Heart right ventricle (tissue), 16 donors: ENCODE measurements around the gene PAFAH1B1. TPM values are rescaled to one million over a fixed set of nuclear protein-coding genes. Genes with fewer than 3 reads are reported as not detected.

Experiments used
- ATAC-seq, 8 donors: fragments of 200-7000 bp; cut with Tn5 transposase; one replicate each; pipeline ENCODE4 v1.9.1; 2020; ENCODE audit warnings: mild to moderate bottlenecking in 8 of 8, moderate library complexity in 8 of 8, moderate number of reproducible peaks in 1 of 8
- DNase-seq, 2 donors: peaks; one replicate each; pipeline ENCODE4 v3.0.0-alpha.2; 2020
- H3K27ac ChIP-seq, 10 donors: fragments of 200-600 bp; sonication (generic) in 2 of 10; one replicate each; pipeline versions ENCODE4 v1.5.0 to v1.8.0; 2020 to 2022; ENCODE audit warnings: mild to moderate bottlenecking in 3 of 10
- H3K27me3 ChIP-seq, 7 donors: fragments of 200-600 bp; one replicate each; pipeline ENCODE4 v1.8.0; 2021 to 2022; ENCODE audit warnings: mild to moderate bottlenecking in 2 of 7
- H3K36me3 ChIP-seq, 9 donors: fragments of 200-600 bp; sonication (generic) in 1 of 9; one replicate each; pipeline versions ENCODE4 v1.5.0 to v1.8.0; 2020 to 2022; ENCODE audit warnings: mild to moderate bottlenecking in 2 of 9
- H3K4me1 ChIP-seq, 9 donors: fragments of 200-600 bp; sonication (generic) in 1 of 9; one replicate each; pipeline versions ENCODE4 v1.5.0 to v1.8.0; 2020 to 2022; ENCODE audit warnings: mild to moderate bottlenecking in 4 of 9
- H3K4me3 ChIP-seq, 10 donors: fragments of 200-600 bp; sonication (generic) in 2 of 10; one replicate each; pipeline versions ENCODE4 v1.5.0 to v1.8.0; 2020 to 2022; ENCODE audit warnings: mild to moderate bottlenecking in 7 of 10, moderate library complexity in 2 of 10
- H3K9me3 ChIP-seq, 11 donors: fragments of 200-600 bp in 10 of 11; sonication (generic) in 2 of 11; one replicate each; pipeline versions ENCODE4 v1.5.0 to v1.8.0; 2013 to 2022; ENCODE audit warnings: mild to moderate bottlenecking in 2 of 11, control low read depth in 1 of 11, moderate library complexity in 1 of 11
- WGBS, 2 donors: extraction: QIAGEN DNeasy Blood & Tissue Kit; methylation state at CpG; one replicate each; pipeline ENCODE4 v1.1.7; 2013; ENCODE audit warnings: inconsistent platforms in 1 of 2; 5-methylcytosine and 5-hydroxymethylcytosine counted together
- intact Hi-C, 10 donors: fragments of 100-400 bp; cut with DNase I; formaldehyde crosslinking; loops; one replicate each; pipeline versions ENCODE4 v1.11.1 to v1.14.2; 2022
- polyA plus RNA-seq, 2 donors: library from polyadenylated mRNA; stranded (reverse); fragments of 200-250 nt; gene quantifications; one replicate each; pipeline ENCODE4 v1.2.3, GENCODE V29; 2013
- total RNA-seq, 10 donors: library from RNA; stranded (reverse); fragmentation: NEBNext Ultra II Directional in 3 of 10; extraction: Animal tissue kit (Norgen Biotek cat#: 25700) in 3 of 10; gene quantifications; one replicate each; pipeline versions ENCODE4 v1.2.1 to v1.2.4, GENCODE V29; 2021 to 2023
- TF ChIP-seq, protein P1 (sequence below), 9 donors: fragments of 200-600 bp; sonication (generic) in 2 of 9; IDR thresholded peaks; one replicate each; pipeline versions ENCODE4 v1.5.0 to v1.8.0; 2021 to 2022; ENCODE audit warnings: antibody characterized with exemption in 9 of 9, mild to moderate bottlenecking in 5 of 9, moderate library complexity in 1 of 9
- donor health status: Arrhythmogenic right ventricular cardiomyopathy.
- donor health status: ischemic (EF 13 %, LVEDD 7.1; RV severe dilation, severe dysfunction).
- donor health status: healthy with polysubstance abuse.
- donor health status: DM: no; HTN: yes; CAD: no.
- donor health status: DM: no; HTN: no; CAD: no.
- donor health status: ischemic (EF 25% LVEDD 6.9; RV normal size, moderate dysfunction).
- donor health status: ischemic (EF 25% LVEDD 5.7; RV mildly dilated, moderate dysfunction).
- donor health status: healthy.
- donor health status: DM: yes; HTN: yes; CAD: no.
- donor health status: Ischemic cardiomyopathy.
- donor health status: ischemic (EF 35%, LVEDD 5.7; RV mildly dilated, moderate dysfunction).
- donor health status: nonischemic (EF 11% LVEDD 7.7; RV severe dilation, severe dysfunction).
- donor health status: DM: yes; HTN: yes; CAD: no.
- donor health status: PGD.
- donor health status: ischemic (EF 29% LVEDD 5.4; RV normal size, mild dysfunction).
- donor health status: nonischemic (EF 23%, LVEDD 6.1; RV moderate dilation, normal function).

PAFAH1B1 gene
- total and polyA plus RNA-seq, 12 donors, result 39.3 to 155 (median 130) TPM

- DNase-seq (peak; percentile 45 to 49), ATAC-seq (peak in 7 of 8 donors; percentile 43 to 79 (median 62))
- H3K4me1 ChIP-seq, result peaks cover 0 to 12% (median 8%) of the 10 kb centered on the region in 9 donors
- peaks cover 0 to 34% (median 6%) of the 10 kb centered on the region in 7 donors for H3K27me3 ChIP-seq
- no peaks in the 10 kb centered on the region for H3K9me3 ChIP-seq
- peaks cover 0 to 3% (median 0%) of the 10 kb centered on the region in 9 donors for H3K36me3 ChIP-seq
- intact Hi-C loops, result no loop called here
- H3K4me3 ChIP-seq, result peak overlapping the region in 9 of 10 donors; percentile 27 to 57 (median 49)
- TF ChIP-seq, protein P1, sequence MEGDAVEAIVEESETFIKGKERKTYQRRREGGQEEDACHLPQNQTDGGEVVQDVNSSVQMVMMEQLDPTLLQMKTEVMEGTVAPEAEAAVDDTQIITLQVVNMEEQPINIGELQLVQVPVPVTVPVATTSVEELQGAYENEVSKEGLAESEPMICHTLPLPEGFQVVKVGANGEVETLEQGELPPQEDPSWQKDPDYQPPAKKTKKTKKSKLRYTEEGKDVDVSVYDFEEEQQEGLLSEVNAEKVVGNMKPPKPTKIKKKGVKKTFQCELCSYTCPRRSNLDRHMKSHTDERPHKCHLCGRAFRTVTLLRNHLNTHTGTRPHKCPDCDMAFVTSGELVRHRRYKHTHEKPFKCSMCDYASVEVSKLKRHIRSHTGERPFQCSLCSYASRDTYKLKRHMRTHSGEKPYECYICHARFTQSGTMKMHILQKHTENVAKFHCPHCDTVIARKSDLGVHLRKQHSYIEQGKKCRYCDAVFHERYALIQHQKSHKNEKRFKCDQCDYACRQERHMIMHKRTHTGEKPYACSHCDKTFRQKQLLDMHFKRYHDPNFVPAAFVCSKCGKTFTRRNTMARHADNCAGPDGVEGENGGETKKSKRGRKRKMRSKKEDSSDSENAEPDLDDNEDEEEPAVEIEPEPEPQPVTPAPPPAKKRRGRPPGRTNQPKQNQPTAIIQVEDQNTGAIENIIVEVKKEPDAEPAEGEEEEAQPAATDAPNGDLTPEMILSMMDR (IDR thresholded peaks at IDR 0.05), result no peak
- peak overlapping the region; percentile 38 to 82 (median 73) for H3K27ac ChIP-seq
- WGBS, 2 donors, result 0 to 1% methylated on average over 79 to 98 of the region's 98 CpGs
Observed at GRCh38 chr17:2723997-2724783, 130.7 kb downstream of the PAFAH1B1 start.

DNA sequence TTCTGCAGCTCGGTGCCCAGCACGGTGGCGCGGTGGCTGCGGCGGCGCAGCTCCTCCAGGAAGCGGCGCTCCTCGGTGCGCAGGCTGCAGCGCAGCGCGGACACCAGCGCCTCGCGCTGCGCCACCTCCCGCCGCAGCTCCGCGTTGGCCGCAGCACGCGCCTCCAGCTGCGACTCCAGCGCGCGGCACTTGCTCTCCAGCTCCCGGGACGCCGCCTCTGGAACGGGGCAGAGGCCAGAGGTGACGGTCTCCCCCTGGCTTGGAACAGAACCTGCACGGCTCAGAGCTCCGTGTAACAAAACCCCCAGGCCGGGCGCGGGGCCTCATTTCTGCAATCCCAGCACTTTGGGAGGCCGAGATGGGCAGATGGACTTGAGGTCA is 131.3 kb downstream of the PAFAH1B1 start:
- intact Hi-C loops, result no loop called here
- H3K27me3 ChIP-seq, result peaks cover 0 to 34% (median 6%) of the 10 kb centered on the region in 7 donors
- DNase-seq, result peak in 1 of 2 donors; percentile 51
- H3K9me3 ChIP-seq, result no peaks in the 10 kb centered on the region
- peak overlapping the region in 9 of 10 donors; percentile 10 to 57 (median 41) for H3K4me3 ChIP-seq
- no peaks in the 10 kb centered on the region for H3K36me3 ChIP-seq
- peak overlapping the region in 3 of 10 donors; percentile 15 to 82 (median 63) for H3K27ac ChIP-seq
- ATAC-seq, result peak; percentile 38 to 73 (median 59)
- WGBS, 2 donors, result 2 to 3% methylated on average over 40 of the region's 40 CpGs
- H3K4me1 ChIP-seq, result peaks cover 0 to 12% (median 8%) of the 10 kb centered on the region in 9 donors
- TF ChIP-seq, protein P1 (IDR thresholded peaks at IDR 0.05), result peak in 4 of 9 donors; percentile 17 to 51 (median 45)

DNA sequence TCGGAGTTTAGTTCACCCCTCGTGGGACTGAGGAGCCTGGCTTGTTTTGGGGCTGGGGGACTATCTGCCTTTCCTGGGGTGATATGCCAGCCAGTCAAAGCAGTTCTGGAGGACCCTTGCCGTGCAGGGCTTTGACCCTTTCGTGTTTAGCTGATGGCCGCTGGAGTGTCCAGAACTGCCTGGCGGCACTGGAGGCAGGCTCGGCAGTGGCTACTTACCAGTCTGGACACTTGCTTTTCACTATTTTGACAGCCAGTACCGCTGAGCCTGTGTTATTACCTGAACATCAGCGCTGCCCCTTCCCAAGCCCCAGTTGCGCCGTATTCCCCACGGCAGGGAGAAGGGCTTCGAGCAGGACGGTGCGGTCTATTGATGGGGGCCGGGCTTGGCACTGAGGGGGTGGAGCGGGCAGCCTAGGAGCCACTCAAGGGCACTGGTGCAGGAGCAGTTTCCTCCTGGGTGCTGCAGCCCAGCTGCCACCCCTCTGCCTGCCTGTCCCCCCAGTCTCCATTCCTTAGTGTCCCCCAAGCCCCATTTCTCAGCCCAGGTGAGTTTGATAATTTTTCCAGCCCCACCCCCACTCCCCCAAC is 137.4 kb downstream of the PAFAH1B1 start:
- Histone ChIP-seq H3K36me3 (no peaks in the 10 kb centered on the region), H3K4me1 (peaks cover 0 to under 1% (median 0%) of the 10 kb centered on the region in 9 donors), H3K27me3 (peaks cover 0 to 24% (median 9%) of the 10 kb centered on the region in 7 donors), H3K9me3 (no peaks in the 10 kb centered on the region), H3K27ac (no peak overlapping the region), H3K4me3 (no peak overlapping the region)
- ATAC-seq (peak in 2 of 8 donors; percentile 14 to 24), DNase-seq (no peak)
- TF ChIP-seq, protein P1 (IDR thresholded peaks at IDR 0.05), result no peak
- intact Hi-C loops, result no loop called here
- WGBS, 2 donors, result 82 to 83% methylated on average over 17 of the region's 17 CpGs

- Histone ChIP-seq H3K4me3 (no peak overlapping the region), H3K4me1 (no peaks in the 10 kb centered on the region), H3K27me3 (peaks cover 0 to 23% (median 9%) of the 10 kb centered on the region in 7 donors), H3K9me3 (no peaks in the 10 kb centered on the region), H3K36me3 (no peaks in the 10 kb centered on the region), H3K27ac (no peak overlapping the region)
- ATAC-seq (no peak), DNase-seq (no peak)
- intact Hi-C loops, result no loop called here
- 72 to 73% methylated on average over 10 of the region's 10 CpGs for WGBS, 2 donors
- TF ChIP-seq, protein P1 (IDR thresholded peaks at IDR 0.05), result no peak
Observed at GRCh38 chr17:2731807-2732206, 138.4 kb downstream of the PAFAH1B1 start.
